ENCODE data around the gene WDR49. TPM values are rescaled to one million over a fixed set of nuclear protein-coding genes. Genes with fewer than 3 reads are reported as not detected.

WDR49 gene
- total RNA-seq, 1 experiment from 2014 or later = 1.3 TPM

- Histone ChIP-seq H2BK5ac (ENCODE audit: insufficient read length, low read length) (no peak overlapping the region), H3K23me2 (ENCODE audit: insufficient read length, low read depth, low read length, poor library complexity, severe bottlenecking) (no peaks in the 10 kb centered on the region), H3K27ac (ENCODE audit: insufficient read length, low read depth, low read length) (no peak overlapping the region), H2BK20ac (ENCODE audit: low read depth, low read length, poor library complexity, severe bottlenecking) (no peak overlapping the region), H3K23ac (ENCODE audit: insufficient read length, low read depth, low read length) (no peak overlapping the region), H3K27me3 (ENCODE audit: insufficient read depth, low read length) (no peaks in the 10 kb centered on the region), H3K4ac (ENCODE audit: low read depth, low read length) (no peak overlapping the region), H3K79me2 (ENCODE audit: insufficient read depth, low read length) (no peaks in the 10 kb centered on the region), H4K20me1 (ENCODE audit: control insufficient read depth, insufficient read depth, insufficient read length) (no peaks in the 10 kb centered on the region), H2BK15ac (ENCODE audit: low read depth, low read length) (no peak overlapping the region), H3K56ac (ENCODE audit: insufficient read length, low read depth, low read length) (no peak overlapping the region), H4K8ac (replicated peaks; ENCODE audit: insufficient read length, low read depth, low read length) (no peak overlapping the region), H2AFZ (ENCODE audit: low read length) (no peak overlapping the region), H3K9me3 (ENCODE audit: control insufficient read depth, low read depth, low read length) (no peaks in the 10 kb centered on the region), H3K18ac (ENCODE audit: insufficient read length, low read depth, low read length) (no peak overlapping the region), H3K4me1 (ENCODE audit: insufficient read depth, low read length) (no peaks in the 10 kb centered on the region), H3K14ac (ENCODE audit: insufficient read depth, low read length) (no peak overlapping the region), H2BK120ac (ENCODE audit: low read depth, low read length, poor library complexity, severe bottlenecking) (no peak overlapping the region), H3T11ph (ENCODE audit: low read length) (no peak overlapping the region), H3K9ac (ENCODE audit: extremely low read depth, insufficient read length, low read length) (no peak overlapping the region), H3K79me1 (ENCODE audit: insufficient read depth, low read depth, low read length, poor library complexity, severe bottlenecking) (no peaks in the 10 kb centered on the region), H4K91ac (ENCODE audit: insufficient read length, low read depth, low read length) (no peak overlapping the region), H3K4me2 (ENCODE audit: insufficient read depth, insufficient read length, low read length) (no peak overlapping the region), H2BK12ac (ENCODE audit: insufficient read length, low read depth, low read length) (no peak overlapping the region), H4K5ac (ENCODE audit: insufficient read length, low read depth, low read length) (no peak overlapping the region), H2AK5ac (ENCODE audit: insufficient read length, low read length) (no peak overlapping the region)
- Mint-ChIP-seq H3K36me3 (ENCODE audit: insufficient read depth in 1 of 3, low read depth in 3 of 3) (peaks cover 0 to 4% (median 2%) of the 10 kb centered on the region in 3 experiments; a peak in 3 of 7 replicates), H3K4me3 (no peak overlapping the region), H3K27me3 (ENCODE audit: low read depth) (no peaks in the 10 kb centered on the region), H3K27ac (no peak overlapping the region), H3K4me1 (peaks cover 1 to 4% of the 10 kb centered on the region in 2 experiments), H3K9me3 (peaks cover 0 to 3% of the 10 kb centered on the region in 2 experiments; a peak in 2 of 5 replicates)
- no peak for DNase-seq
- TF ChIP-seq, protein P1, sequence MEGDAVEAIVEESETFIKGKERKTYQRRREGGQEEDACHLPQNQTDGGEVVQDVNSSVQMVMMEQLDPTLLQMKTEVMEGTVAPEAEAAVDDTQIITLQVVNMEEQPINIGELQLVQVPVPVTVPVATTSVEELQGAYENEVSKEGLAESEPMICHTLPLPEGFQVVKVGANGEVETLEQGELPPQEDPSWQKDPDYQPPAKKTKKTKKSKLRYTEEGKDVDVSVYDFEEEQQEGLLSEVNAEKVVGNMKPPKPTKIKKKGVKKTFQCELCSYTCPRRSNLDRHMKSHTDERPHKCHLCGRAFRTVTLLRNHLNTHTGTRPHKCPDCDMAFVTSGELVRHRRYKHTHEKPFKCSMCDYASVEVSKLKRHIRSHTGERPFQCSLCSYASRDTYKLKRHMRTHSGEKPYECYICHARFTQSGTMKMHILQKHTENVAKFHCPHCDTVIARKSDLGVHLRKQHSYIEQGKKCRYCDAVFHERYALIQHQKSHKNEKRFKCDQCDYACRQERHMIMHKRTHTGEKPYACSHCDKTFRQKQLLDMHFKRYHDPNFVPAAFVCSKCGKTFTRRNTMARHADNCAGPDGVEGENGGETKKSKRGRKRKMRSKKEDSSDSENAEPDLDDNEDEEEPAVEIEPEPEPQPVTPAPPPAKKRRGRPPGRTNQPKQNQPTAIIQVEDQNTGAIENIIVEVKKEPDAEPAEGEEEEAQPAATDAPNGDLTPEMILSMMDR (conservative IDR thresholded peaks at IDR 0.05) = no peak
Observed at GRCh38 chr3:167445491-167445890, 208.3 kb downstream of the WDR49 start.

Measured in H9 (cell line).